ENCODE data around the gene CRACR2A.

DNA sequence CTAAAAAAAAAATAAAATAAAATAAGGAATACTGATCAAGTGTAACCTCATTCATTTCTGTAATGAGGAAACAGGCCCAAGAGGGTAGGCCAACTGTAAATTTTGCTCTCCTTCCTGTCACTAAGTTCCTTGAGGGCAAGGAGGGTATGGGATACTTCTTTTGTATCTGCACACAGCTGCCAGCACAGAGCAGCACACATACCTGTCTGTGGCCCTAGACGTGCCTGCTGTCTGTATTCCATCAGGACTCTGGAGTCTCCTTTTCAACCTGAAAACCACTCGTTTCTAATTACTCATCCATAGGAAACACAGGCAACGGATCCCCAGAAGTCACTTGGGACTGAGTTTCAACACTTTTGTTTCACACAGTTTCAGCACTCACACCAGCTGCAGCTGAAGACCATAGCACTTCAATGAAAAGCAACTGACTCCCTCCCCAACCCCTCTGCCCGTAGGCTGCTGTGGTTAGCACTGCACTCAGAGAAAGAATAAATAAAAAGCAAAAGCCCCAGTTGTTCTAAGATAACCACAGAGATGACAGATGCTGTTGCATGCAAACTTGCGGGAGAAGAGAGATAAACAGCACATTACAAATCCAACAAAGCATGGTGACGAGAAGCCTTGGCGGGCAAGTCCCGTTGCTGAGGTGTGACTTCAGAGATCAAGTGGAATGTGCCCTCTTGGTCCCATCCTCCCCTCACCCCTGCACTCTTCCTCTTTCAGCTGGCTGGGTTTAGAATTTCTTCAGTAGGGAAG, 24.9 kb downstream of the CRACR2A start:
- TF ChIP-seq, protein P1, sequence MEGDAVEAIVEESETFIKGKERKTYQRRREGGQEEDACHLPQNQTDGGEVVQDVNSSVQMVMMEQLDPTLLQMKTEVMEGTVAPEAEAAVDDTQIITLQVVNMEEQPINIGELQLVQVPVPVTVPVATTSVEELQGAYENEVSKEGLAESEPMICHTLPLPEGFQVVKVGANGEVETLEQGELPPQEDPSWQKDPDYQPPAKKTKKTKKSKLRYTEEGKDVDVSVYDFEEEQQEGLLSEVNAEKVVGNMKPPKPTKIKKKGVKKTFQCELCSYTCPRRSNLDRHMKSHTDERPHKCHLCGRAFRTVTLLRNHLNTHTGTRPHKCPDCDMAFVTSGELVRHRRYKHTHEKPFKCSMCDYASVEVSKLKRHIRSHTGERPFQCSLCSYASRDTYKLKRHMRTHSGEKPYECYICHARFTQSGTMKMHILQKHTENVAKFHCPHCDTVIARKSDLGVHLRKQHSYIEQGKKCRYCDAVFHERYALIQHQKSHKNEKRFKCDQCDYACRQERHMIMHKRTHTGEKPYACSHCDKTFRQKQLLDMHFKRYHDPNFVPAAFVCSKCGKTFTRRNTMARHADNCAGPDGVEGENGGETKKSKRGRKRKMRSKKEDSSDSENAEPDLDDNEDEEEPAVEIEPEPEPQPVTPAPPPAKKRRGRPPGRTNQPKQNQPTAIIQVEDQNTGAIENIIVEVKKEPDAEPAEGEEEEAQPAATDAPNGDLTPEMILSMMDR (conservative IDR thresholded peaks at IDR 0.05 in 1 of 2, IDR thresholded peaks at IDR 0.05 in 1 of 2; ENCODE audit: extremely low read depth in 1 of 2, insufficient read depth in 1 of 2, low read depth in 1 of 2, low read length in 2 of 2): no peak
- TF ChIP-seq EZH2 (IDR thresholded peaks at IDR 0.05; ENCODE audit: borderline replicate concordance, low read length): no peak

Data from mammary epithelial cell (primary cell).